Endothelial cell (in vitro differentiated cells): ENCODE measurements around the gene SLC29A4. TPM values are rescaled to one million over a fixed set of nuclear protein-coding genes. Genes with fewer than 3 reads are reported as not detected.

Experiments used
- DNase-seq: peaks from one replicate; pipeline ENCODE4 v3.0.0; 2021; ENCODE audit warnings: low spot score
- H3K27ac Mint-ChIP-seq: one replicate; pipeline ENCODE4 v1.8.0; 2021; ENCODE audit warnings: mixed read lengths, inconsistent platforms; ENCODE audit not compliant: unreplicated experiment
- H3K27me3 Mint-ChIP-seq: one replicate; pipeline ENCODE4 v1.8.0; 2021; ENCODE audit warnings: mild to moderate bottlenecking, moderate library complexity, mixed read lengths, inconsistent platforms; ENCODE audit not compliant: unreplicated experiment
- H3K36me3 Mint-ChIP-seq: one replicate; pipeline ENCODE4 v1.8.0; 2021; ENCODE audit warnings: mild to moderate bottlenecking, low read depth, mixed read lengths, inconsistent platforms; ENCODE audit not compliant: unreplicated experiment
- H3K4me1 Mint-ChIP-seq: one replicate; pipeline ENCODE4 v1.8.0; 2021; ENCODE audit warnings: mild to moderate bottlenecking, mixed read lengths, inconsistent platforms; ENCODE audit not compliant: unreplicated experiment
- H3K4me3 Mint-ChIP-seq: one replicate; pipeline ENCODE4 v1.8.0; 2021; ENCODE audit warnings: mild to moderate bottlenecking, mixed read lengths, inconsistent platforms; ENCODE audit not compliant: unreplicated experiment
- H3K9me3 Mint-ChIP-seq: one replicate; pipeline ENCODE4 v1.8.0; 2021; ENCODE audit warnings: mixed read lengths, inconsistent platforms; ENCODE audit not compliant: unreplicated experiment
- total RNA-seq: library from RNA; stranded (reverse); fragmentation: NEBNext Ultra II Directional; extraction: Animal tissue kit (Norgen Biotek cat#: 25700); gene quantifications from one replicate; pipeline ENCODE4 v1.2.1, GENCODE V29; 2021; ENCODE audit not compliant: unreplicated experiment
- TF ChIP-seq, protein P1 (sequence below): fragments of 200-600 bp; sonication (generic); IDR thresholded peaks from one replicate; pipeline ENCODE4 v1.5.0; 2021; ENCODE audit warnings: antibody characterized with exemption; ENCODE audit not compliant: unreplicated experiment

SLC29A4 gene
- total RNA-seq, 1 donor from 2014 or later = 6.4 TPM

DNA sequence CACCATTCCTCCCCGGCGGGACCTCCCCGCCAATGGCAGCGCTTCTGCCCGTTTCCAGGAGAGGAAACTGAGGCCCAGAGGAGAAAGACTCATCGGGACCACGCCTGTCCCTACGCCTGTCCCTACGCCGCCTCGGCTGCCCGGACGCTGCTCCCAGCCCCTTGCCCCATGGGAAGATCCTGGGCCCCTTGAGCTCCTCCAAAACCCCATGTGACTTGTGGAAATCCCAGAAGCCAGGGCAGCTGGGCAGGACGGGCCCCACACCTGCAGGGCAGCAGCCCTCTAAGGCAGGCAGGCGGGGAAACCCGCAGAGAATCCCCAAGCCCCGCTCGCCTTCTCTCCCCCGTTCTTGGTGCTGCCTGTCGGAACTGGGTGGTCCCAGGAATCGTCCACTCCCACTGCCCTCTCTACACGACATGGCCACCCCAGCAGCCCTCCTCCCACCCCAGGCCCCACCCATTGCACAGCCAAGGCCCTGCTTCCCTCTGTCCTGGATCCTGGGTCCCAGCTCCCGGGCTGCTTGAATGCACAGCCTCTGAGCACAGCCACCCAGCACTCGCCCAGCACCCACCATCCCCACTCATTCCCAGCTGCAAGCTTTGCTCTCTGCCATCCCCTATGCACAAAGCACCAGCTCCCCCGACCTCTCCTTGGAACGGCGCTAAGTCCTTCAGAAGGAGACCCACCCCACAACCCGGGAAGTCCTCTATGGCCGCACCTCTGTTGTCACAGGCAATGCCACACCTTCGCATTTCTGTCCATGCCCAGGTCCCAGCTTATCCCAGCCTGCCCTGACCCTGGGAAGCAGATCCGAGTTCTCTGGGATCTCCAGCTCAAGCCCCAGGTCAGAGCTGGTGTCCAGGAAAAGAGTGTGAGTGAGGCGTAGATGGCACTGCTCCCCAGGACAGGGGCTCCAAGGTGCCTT, 50.6 kb downstream of the SLC29A4 start:
- Mint-ChIP-seq H3K9me3 (no peaks in the 10 kb centered on the region), H3K27ac (no peak overlapping the region), H3K27me3 (no peaks in the 10 kb centered on the region), H3K4me3 (peak overlapping the region; percentile 56), H3K36me3 (peaks cover 51% of the 10 kb centered on the region), H3K4me1 (no peaks in the 10 kb centered on the region)
- no peak for DNase-seq
- TF ChIP-seq, protein P1, sequence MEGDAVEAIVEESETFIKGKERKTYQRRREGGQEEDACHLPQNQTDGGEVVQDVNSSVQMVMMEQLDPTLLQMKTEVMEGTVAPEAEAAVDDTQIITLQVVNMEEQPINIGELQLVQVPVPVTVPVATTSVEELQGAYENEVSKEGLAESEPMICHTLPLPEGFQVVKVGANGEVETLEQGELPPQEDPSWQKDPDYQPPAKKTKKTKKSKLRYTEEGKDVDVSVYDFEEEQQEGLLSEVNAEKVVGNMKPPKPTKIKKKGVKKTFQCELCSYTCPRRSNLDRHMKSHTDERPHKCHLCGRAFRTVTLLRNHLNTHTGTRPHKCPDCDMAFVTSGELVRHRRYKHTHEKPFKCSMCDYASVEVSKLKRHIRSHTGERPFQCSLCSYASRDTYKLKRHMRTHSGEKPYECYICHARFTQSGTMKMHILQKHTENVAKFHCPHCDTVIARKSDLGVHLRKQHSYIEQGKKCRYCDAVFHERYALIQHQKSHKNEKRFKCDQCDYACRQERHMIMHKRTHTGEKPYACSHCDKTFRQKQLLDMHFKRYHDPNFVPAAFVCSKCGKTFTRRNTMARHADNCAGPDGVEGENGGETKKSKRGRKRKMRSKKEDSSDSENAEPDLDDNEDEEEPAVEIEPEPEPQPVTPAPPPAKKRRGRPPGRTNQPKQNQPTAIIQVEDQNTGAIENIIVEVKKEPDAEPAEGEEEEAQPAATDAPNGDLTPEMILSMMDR = no peak

DNA sequence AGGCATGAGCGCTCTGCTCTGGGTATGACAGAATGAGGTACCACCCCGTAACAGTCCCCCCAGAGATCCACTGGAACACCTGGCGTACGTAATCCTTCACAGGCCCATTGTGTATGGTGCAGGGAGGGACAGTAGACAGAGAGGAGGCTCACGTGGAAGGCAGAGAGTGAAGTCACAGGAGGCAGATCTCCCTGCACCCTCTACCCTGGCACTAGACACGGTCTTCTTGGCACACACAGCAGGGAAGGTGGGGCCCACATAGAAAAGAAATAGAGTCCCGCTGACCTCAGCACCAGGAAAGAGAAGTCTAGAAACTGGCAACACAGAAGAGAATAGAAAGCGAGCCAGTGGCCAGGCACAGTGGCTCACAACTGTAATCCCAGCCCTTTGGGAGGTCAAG, 51.9 kb downstream of the SLC29A4 start:
- no peaks in the 10 kb centered on the region for H3K9me3 Mint-ChIP-seq
- DNase-seq = no peak
- H3K36me3 Mint-ChIP-seq = peaks cover 56% of the 10 kb centered on the region
- no peaks in the 10 kb centered on the region for H3K27me3 Mint-ChIP-seq
- H3K4me1 Mint-ChIP-seq = no peaks in the 10 kb centered on the region
- TF ChIP-seq, protein P1 = no peak
- H3K27ac Mint-ChIP-seq = no peak overlapping the region
- H3K4me3 Mint-ChIP-seq = no peak overlapping the region

DNA sequence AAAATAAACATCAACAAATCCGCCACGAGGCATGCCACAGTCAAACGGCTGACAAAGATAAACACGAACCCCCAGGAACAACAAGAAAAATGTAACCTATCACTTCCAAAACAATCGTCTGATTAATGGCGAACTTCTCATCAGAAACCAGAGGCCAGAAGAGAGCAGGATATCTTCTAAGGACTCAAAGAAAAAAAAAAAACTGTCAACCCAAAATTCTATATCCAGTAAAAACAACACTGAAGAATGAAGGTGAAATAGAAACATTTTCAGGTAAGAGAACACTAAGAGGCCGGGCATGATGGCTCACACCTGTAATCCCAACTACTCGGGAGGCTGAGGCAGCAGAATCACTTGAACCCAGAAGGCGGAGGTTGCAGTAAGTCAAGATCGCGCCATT, 54.3 kb downstream of the SLC29A4 start:
- H3K36me3 Mint-ChIP-seq = peaks cover 65% of the 10 kb centered on the region
- DNase-seq = no peak
- H3K27me3 Mint-ChIP-seq = no peaks in the 10 kb centered on the region
- H3K27ac Mint-ChIP-seq = no peak overlapping the region
- TF ChIP-seq, protein P1 = no peak
- peaks cover 4% of the 10 kb centered on the region for H3K9me3 Mint-ChIP-seq
- H3K4me3 Mint-ChIP-seq = peak overlapping the region; percentile 16
- H3K4me1 Mint-ChIP-seq = no peaks in the 10 kb centered on the region

DNA sequence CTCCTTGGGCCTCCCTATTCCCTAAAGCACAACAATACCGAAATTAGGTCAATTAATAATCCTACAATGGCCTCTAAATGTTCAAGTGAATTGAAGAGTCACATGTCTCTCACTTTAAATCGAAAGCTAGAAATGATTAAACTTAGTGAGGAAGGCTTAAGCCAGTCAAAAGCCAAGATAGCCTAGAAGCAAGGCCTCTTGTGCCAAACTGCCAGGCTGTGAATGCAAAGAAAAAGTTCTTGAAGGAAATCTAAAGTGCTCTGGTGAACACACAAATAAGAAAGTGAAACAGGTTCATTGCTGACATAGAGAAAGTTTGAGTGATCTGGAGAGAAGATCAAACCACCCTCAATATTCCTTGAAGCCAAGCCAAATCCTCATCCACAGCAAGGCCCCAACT, 57.2 kb downstream of the SLC29A4 start:
- no peak for DNase-seq
- Mint-ChIP-seq H3K9me3 (peaks cover 11% of the 10 kb centered on the region), H3K36me3 (peaks cover 77% of the 10 kb centered on the region), H3K4me1 (no peaks in the 10 kb centered on the region), H3K27ac (no peak overlapping the region), H3K4me3 (no peak overlapping the region), H3K27me3 (peaks cover 2% of the 10 kb centered on the region)
- TF ChIP-seq, protein P1 = no peak

DNA sequence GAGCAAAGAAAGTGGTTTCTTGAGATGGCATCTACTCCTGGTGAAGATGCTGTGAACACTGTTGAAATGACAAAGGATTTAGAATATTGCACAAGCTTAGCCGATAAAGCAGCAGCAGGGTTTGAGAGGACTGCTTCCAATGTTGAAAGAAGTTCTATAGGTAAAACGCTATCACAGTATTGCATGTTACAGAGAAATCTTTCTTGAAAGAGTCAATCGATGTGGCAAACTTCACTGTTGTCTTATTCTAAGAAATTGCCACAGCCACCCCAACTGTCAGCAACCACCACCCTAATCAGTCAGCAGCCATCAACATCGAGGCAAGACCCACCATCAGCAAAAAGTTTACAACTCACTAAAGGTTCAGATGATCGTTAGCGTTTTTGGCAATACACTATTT, 59.9 kb downstream of the SLC29A4 start:
- Mint-ChIP-seq H3K27me3 (peaks cover 2% of the 10 kb centered on the region), H3K27ac (no peak overlapping the region), H3K36me3 (peaks cover 61% of the 10 kb centered on the region), H3K4me1 (no peaks in the 10 kb centered on the region), H3K4me3 (peak overlapping the region; percentile 73), H3K9me3 (peaks cover 11% of the 10 kb centered on the region)
- TF ChIP-seq, protein P1 = no peak
- no peak for DNase-seq
